Right lobe of liver (tissue), 6 donors: ENCODE measurements around the gene ISCA2. TPM values are rescaled to one million over a fixed set of nuclear protein-coding genes. Genes with fewer than 3 reads are reported as not detected.
A peak's percentile ranks its signal among the peaks of the same experiment; 100 is the strongest.

Source experiments
- ATAC-seq, 4 donors: fragments of 200-7000 bp; cut with Tn5 transposase; one replicate each; pipeline ENCODE4 v1.9.1; 2020; ENCODE audit warnings: mild to moderate bottlenecking in 4 of 4, moderate library complexity in 4 of 4
- DNase-seq, 3 donors: peaks; one replicate each; pipeline ENCODE4 v3.0.0-alpha.2; 2020
- H3K27ac ChIP-seq, 3 donors: fragments of 200-600 bp; one replicate each; pipeline ENCODE4 v1.8.0; 2022
- H3K27me3 ChIP-seq, 2 donors: fragments of 200-600 bp; one replicate each; pipeline ENCODE4 v1.8.0; 2022
- H3K36me3 ChIP-seq, 4 donors: fragments of 200-600 bp; sonication (generic) in 1 of 4; one replicate each; pipeline versions ENCODE4 v1.5.1 to v1.8.0; 2017 to 2022; ENCODE audit warnings: control low read depth in 1 of 4
- H3K4me1 ChIP-seq, 4 donors: fragments of 200-600 bp; sonication (generic) in 1 of 4; one replicate each; pipeline versions ENCODE4 v1.5.1 to v1.8.0; 2017 to 2022; ENCODE audit warnings: control low read depth in 1 of 4
- H3K4me3 ChIP-seq, 3 donors: fragments of 200-600 bp; one replicate each; pipeline ENCODE4 v1.8.0; 2022
- H3K9me3 ChIP-seq, 4 donors: fragments of 200-600 bp; sonication (generic) in 1 of 4; one replicate each; pipeline versions ENCODE4 v1.5.1 to v1.8.0; 2017 to 2022; ENCODE audit warnings: control low read depth in 1 of 4
- POLR2A ChIP-seq: fragments of 450-650 bp; IDR thresholded peaks from one replicate; pipeline ENCODE4 v1.6.1; 2017; ENCODE audit warnings: antibody characterized with exemption, mild to moderate bottlenecking
- WGBS: methylation state at CpG from one replicate; pipeline ENCODE4 v1.1.6; 2018; ENCODE audit warnings: low coverage, low lambda C conversion rate; ENCODE audit not compliant: insufficient coverage; ENCODE audit errors: missing lambda C conversion rate; 5-methylcytosine and 5-hydroxymethylcytosine counted together
- intact Hi-C, 2 donors: fragments of 100-400 bp; cut with DNase I; formaldehyde crosslinking; loops; one replicate each; pipeline versions ENCODE4 v1.11.2 to v1.14.1; 2022
- total RNA-seq, 6 experiments: library from RNA; depleted of rRNA in 2 of 6; stranded (reverse); fragments of >200 nt in 2 of 6; fragmentation: NEBNext Ultra II Directional in 3 of 6; extraction: Animal tissue kit (Norgen Biotek cat#: 25700) in 3 of 6; gene quantifications; one replicate each; pipeline versions ENCODE4 v1.1.0 to v1.2.4, GENCODE V29; 2016 to 2023
- TF ChIP-seq, protein P1 (sequence below), 4 donors: fragments of 200-600 bp in 3 of 4; fragments of 450-650 bp in 1 of 4; IDR thresholded peaks; one replicate each; pipeline versions ENCODE4 v1.5.1 to v1.8.0; 2016 to 2022; ENCODE audit warnings: antibody characterized with exemption in 4 of 4, mild to moderate bottlenecking in 2 of 4
- donor health status: DM: no; HTN: yes; CAD: no.
- donor health status: DM: no; HTN: no; CAD: no.
- donor health status: DM: no; HTN: no; CAD: no.
- donor health status: DM: no; HTN: yes; CAD: no.
- donor health status: DM: no; HTN: yes; CAD: no.

ISCA2 gene
- total RNA-seq, 6 experiments from 2014 or later = 7.8 to 16.3 (median 11.4) TPM

DNA sequence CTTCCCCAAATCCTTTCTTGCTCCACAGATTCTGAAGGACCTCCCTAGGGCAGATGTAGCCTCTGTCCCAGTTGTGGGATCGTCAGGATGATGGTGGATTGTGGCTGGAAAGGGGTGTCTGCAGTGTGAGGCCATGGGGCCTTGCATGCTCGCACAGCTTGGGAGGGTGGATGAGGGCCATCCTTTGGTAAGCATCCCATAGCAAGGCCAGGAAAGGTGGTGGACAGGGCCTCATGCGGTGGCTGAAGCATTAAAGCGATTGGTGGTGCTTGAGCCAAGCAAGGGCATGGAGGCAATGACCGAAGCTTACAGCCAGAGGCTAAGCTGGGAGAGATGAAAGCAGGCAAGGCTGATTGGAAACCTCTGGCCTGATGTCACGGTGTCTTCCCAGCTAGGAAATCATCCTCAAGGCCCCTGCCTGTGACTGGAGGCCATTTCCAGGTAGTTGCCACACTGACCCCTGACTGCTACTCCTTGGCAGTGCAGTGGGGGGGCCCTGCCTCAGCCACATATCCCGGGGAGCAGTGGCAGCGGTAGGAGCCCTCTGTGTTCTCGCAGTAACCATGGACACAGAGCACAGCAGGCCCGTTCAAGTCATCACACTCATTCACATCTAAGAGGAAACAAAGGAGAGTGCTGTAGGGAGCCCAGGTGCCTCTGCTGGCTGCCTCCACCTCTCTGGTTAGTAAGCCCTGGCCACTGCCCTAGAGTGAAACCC, 7.0 kb downstream of the ISCA2 start:
- no peak overlapping the region for H3K27ac ChIP-seq
- TF ChIP-seq, protein P1, sequence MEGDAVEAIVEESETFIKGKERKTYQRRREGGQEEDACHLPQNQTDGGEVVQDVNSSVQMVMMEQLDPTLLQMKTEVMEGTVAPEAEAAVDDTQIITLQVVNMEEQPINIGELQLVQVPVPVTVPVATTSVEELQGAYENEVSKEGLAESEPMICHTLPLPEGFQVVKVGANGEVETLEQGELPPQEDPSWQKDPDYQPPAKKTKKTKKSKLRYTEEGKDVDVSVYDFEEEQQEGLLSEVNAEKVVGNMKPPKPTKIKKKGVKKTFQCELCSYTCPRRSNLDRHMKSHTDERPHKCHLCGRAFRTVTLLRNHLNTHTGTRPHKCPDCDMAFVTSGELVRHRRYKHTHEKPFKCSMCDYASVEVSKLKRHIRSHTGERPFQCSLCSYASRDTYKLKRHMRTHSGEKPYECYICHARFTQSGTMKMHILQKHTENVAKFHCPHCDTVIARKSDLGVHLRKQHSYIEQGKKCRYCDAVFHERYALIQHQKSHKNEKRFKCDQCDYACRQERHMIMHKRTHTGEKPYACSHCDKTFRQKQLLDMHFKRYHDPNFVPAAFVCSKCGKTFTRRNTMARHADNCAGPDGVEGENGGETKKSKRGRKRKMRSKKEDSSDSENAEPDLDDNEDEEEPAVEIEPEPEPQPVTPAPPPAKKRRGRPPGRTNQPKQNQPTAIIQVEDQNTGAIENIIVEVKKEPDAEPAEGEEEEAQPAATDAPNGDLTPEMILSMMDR (IDR thresholded peaks at IDR 0.05) = no peak
- no peak for TF ChIP-seq POLR2A
- WGBS = 100% methylated on average over 5 of the region's 10 CpGs

DNA sequence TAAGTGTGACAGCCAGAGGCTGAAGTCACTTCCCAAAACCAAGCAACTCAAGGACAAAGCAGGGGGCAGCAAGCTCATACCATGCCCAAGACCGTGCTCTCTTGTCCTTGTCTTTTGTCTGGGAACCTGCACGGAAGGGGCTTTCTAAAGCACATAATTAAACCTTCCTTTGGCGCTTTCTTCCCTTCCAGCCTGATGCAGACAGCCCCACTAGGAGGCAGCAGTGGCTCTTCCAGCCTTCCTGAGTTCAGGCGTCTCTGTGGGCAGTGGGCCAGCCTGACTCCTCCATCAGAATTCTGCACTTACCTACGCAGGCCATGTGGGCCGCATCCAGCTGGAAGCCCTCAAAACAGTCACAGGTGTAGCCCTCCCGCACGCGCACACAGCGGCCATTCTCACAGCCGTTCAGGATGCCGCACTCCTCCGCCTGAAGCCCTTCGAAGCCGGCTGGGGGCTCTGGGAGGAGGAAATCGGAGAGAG, 7.6 kb downstream of the ISCA2 start:
- intact Hi-C loops = no loop called here
- 64% methylated on average over 10 of the region's 16 CpGs for whole genome bisulfite sequencing

More for the DNA sequence above, 7.0 kb downstream of the ISCA2 start:
- DNase-seq = no peak
- ATAC-seq = no peak
- Histone ChIP-seq H3K4me3 (no peak overlapping the region), H3K36me3 (no peaks in the 10 kb centered on the region), H3K27me3 (no peaks in the 10 kb centered on the region), H3K9me3 (no peaks in the 10 kb centered on the region), H3K4me1 (no peaks in the 10 kb centered on the region)
- intact Hi-C loops = no loop called here

DNA sequence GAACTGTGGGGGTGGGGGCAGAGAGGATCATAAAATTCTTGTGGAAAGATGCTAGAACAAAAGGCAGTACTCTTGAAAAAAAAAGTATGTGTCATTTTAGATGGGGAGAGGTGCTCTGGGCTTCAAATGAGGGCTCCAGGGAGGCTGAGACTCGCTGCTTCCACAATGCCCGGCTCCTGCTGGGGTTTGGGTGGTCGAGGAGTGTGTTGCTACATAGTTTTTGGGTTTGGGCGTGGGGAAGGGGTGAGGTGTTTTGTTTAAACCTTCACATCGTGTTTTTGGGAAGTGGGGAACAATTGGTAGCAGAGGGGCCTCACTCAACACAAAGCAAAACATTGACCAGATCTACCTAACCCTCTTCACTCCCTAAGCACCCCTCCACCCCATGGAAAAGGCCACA, 8.1 kb downstream of the ISCA2 start:
- TF ChIP-seq, protein P1 (IDR thresholded peaks at IDR 0.05) = no peak
- TF ChIP-seq POLR2A = no peak
- Histone ChIP-seq H3K9me3 (no peaks in the 10 kb centered on the region), H3K4me1 (no peaks in the 10 kb centered on the region), H3K4me3 (no peak overlapping the region), H3K36me3 (no peaks in the 10 kb centered on the region), H3K27me3 (no peaks in the 10 kb centered on the region), H3K27ac (no peak overlapping the region)
- no peak for ATAC-seq
- intact Hi-C loops = no loop called here
- WGBS = 49% methylated on average over 3 of the region's 5 CpGs
- DNase-seq = no peak

More for the DNA sequence above, 7.6 kb downstream of the ISCA2 start:
- no peak overlapping the region for H3K4me3 ChIP-seq
- peak; percentile 18 to 62 (median 50) for ATAC-seq
- H3K9me3 ChIP-seq = no peaks in the 10 kb centered on the region
- no peaks in the 10 kb centered on the region for H3K36me3 ChIP-seq
- no peak overlapping the region for H3K27ac ChIP-seq
- no peaks in the 10 kb centered on the region for H3K27me3 ChIP-seq
- no peak for TF ChIP-seq POLR2A
- TF ChIP-seq, protein P1 (IDR thresholded peaks at IDR 0.05) = peak in 3 of 4 donors; percentile 32 to 44 (median 41)
- H3K4me1 ChIP-seq = no peaks in the 10 kb centered on the region
- DNase-seq = no peak

DNA sequence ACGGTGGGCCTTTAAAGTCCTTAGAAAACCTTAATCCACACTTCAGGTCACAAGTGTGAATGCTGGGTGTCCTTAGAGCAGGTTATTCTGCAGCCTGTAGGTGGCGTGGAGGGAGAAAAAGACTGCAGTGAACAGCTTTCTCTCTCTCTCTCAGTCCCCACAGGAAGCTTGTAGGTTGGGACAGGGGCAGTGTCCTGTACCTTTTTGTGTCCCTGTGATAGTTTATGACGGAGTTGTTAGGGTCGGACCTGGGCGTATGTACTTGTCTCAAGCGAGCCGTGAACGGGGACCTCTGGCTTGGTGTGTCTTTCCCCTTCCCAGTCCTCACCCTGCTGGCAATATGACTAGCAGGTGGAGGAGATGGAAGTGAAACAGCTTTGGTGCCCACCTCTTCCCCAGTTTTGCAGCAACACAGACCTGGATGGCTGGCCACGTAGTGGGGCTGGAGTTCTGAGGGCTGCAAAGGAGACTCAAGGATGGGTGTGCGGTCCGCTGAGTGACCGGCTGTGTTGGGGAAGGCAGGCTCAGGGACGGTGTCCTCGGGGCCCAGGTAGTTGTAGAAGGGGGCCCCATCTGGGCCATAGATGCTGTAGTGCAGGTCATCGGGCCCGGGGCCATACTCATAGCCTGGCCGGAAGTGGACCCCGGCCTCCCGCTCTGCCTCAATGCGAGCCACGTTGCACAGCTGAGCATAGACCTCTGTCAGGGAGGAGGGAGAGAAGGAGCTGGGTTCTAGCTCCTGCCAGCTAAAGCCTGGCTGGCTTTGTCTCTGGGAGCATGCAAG, 8.9 kb downstream of the ISCA2 start:
- ATAC-seq (peak in 3 of 4 donors; percentile 7 to 52 (median 52)), DNase-seq (no peak)
- Histone ChIP-seq H3K4me1 (no peaks in the 10 kb centered on the region), H3K27me3 (no peaks in the 10 kb centered on the region), H3K9me3 (no peaks in the 10 kb centered on the region), H3K36me3 (no peaks in the 10 kb centered on the region), H3K4me3 (no peak overlapping the region), H3K27ac (no peak overlapping the region)
- intact Hi-C loops = no loop called here
- 68% methylated on average over 8 of the region's 21 CpGs for WGBS
- TF ChIP-seq, protein P1 (IDR thresholded peaks at IDR 0.05) = peak in 3 of 4 donors; percentile 11 to 25 (median 12)
- TF ChIP-seq POLR2A = no peak
